Skeletal muscle tissue (tissue), 4 donors: ENCODE results near the gene ALOX15B. TPM values are rescaled to one million over a fixed set of nuclear protein-coding genes. Genes with fewer than 3 reads are reported as not detected.
A peak's percentile ranks its signal among the peaks of the same experiment; 100 is the strongest.

Experiments used
- H3K27ac ChIP-seq: one replicate; pipeline ENCODE4 v1.7.0; 2013; ENCODE audit warnings: mild to moderate bottlenecking, low read depth, low read length, inconsistent platforms
- H3K27me3 ChIP-seq, 3 donors: one replicate each; pipeline ENCODE4 v1.7.0; 2013; ENCODE audit warnings: low read length in 3 of 3; ENCODE audit not compliant: control insufficient read depth in 3 of 3, insufficient read depth in 3 of 3
- H3K36me3 ChIP-seq, 3 donors: one replicate each; pipeline ENCODE4 v1.7.0; 2013; ENCODE audit warnings: low read length in 3 of 3; ENCODE audit not compliant: control insufficient read depth in 3 of 3, insufficient read depth in 3 of 3
- H3K4me1 ChIP-seq, 3 donors: one replicate each; pipeline ENCODE4 v1.7.0; 2013; ENCODE audit warnings: low read length in 3 of 3, mild to moderate bottlenecking in 3 of 3; ENCODE audit not compliant: control insufficient read depth in 3 of 3, insufficient read depth in 3 of 3
- H3K4me3 ChIP-seq, 3 donors: one replicate each; pipeline ENCODE4 v1.7.0; 2013; ENCODE audit warnings: low read length in 3 of 3
- H3K9ac ChIP-seq, 3 donors: one replicate each; pipeline ENCODE4 v1.7.0; 2013; ENCODE audit warnings: low read length in 3 of 3, mild to moderate bottlenecking in 3 of 3, moderate library complexity in 2 of 3, low read depth in 1 of 3
- H3K9me3 ChIP-seq, 3 donors: one replicate each; pipeline ENCODE4 v1.7.0; 2013; ENCODE audit warnings: low read length in 3 of 3; ENCODE audit not compliant: control insufficient read depth in 3 of 3
- total RNA-seq: library from RNA; depleted of rRNA; stranded (reverse); fragments of >200 nt; gene quantifications from one replicate; pipeline ENCODE4 v1.2.3, GENCODE V29; 2014
- donor health status: Osteomylitis.

The ALOX15B gene
- total RNA-seq, 1 donor from 2014 or later, result 0.52 TPM

- Histone ChIP-seq H3K36me3 (no peaks in the 10 kb centered on the region), H3K9me3 (no peaks in the 10 kb centered on the region), H3K27me3 (peaks cover 38 to 42% (median 41%) of the 10 kb centered on the region in 3 donors), H3K9ac (no peak overlapping the region), H3K4me3 (no peak overlapping the region), H3K27ac (no peak overlapping the region), H3K4me1 (peaks cover 8 to 19% (median 15%) of the 10 kb centered on the region in 3 donors)
Measured at GRCh38 chr17:8068736-8069586, 30.1 kb downstream of the ALOX15B start.

GRCh38 chr17:8069587-8069860 is 30.7 kb downstream of the ALOX15B start:
- Histone ChIP-seq H3K9ac (no peak overlapping the region), H3K27ac (no peak overlapping the region), H3K9me3 (no peaks in the 10 kb centered on the region), H3K4me3 (no peak overlapping the region), H3K27me3 (peaks cover 40 to 44% (median 42%) of the 10 kb centered on the region in 3 donors), H3K36me3 (no peaks in the 10 kb centered on the region), H3K4me1 (peaks cover 8 to 21% (median 16%) of the 10 kb centered on the region in 3 donors)

GRCh38 chr17:8071496-8071895 is 32.6 kb downstream of the ALOX15B start:
- H3K9me3 ChIP-seq, result no peaks in the 10 kb centered on the region
- peaks cover 56 to 59% (median 59%) of the 10 kb centered on the region in 3 donors for H3K27me3 ChIP-seq
- no peak overlapping the region for H3K27ac ChIP-seq
- H3K4me3 ChIP-seq, result no peak overlapping the region
- no peaks in the 10 kb centered on the region for H3K36me3 ChIP-seq
- H3K9ac ChIP-seq, result no peak overlapping the region
- peaks cover 8 to 21% (median 16%) of the 10 kb centered on the region in 3 donors for H3K4me1 ChIP-seq

GRCh38 chr17:8072341-8072728 is 33.5 kb downstream of the ALOX15B start:
- H3K27me3 ChIP-seq, result peaks cover 59 to 67% (median 66%) of the 10 kb centered on the region in 3 donors
- H3K4me3 ChIP-seq, result no peak overlapping the region
- no peaks in the 10 kb centered on the region for H3K9me3 ChIP-seq

GRCh38 chr17:8072729-8073461 is 34.0 kb downstream of the ALOX15B start:
- H3K27me3 ChIP-seq, result peaks cover 64 to 72% (median 71%) of the 10 kb centered on the region in 3 donors
- H3K9ac ChIP-seq, result no peak overlapping the region
- H3K4me3 ChIP-seq, result peak overlapping the region in 1 of 3 donors; percentile 6
- H3K9me3 ChIP-seq, result no peaks in the 10 kb centered on the region
- H3K27ac ChIP-seq, result no peak overlapping the region
- H3K4me1 ChIP-seq, result peaks cover 8 to 21% (median 16%) of the 10 kb centered on the region in 3 donors
- no peaks in the 10 kb centered on the region for H3K36me3 ChIP-seq

More at GRCh38 chr17:8072341-8072728, 33.5 kb downstream of the ALOX15B start:
- no peak overlapping the region for H3K9ac ChIP-seq
- no peaks in the 10 kb centered on the region for H3K36me3 ChIP-seq
- peaks cover 8 to 21% (median 16%) of the 10 kb centered on the region in 3 donors for H3K4me1 ChIP-seq
- H3K27ac ChIP-seq, result no peak overlapping the region

GRCh38 chr17:8073627-8074484 is 35.0 kb downstream of the ALOX15B start:
- H3K9ac ChIP-seq, result no peak overlapping the region
- peak overlapping the region in 2 of 3 donors; percentile 35 to 46 for H3K4me3 ChIP-seq
- no peak overlapping the region for H3K27ac ChIP-seq
- H3K4me1 ChIP-seq, result peaks cover 8 to 21% (median 16%) of the 10 kb centered on the region in 3 donors
- H3K27me3 ChIP-seq, result peaks cover 70 to 78% (median 77%) of the 10 kb centered on the region in 3 donors
- no peaks in the 10 kb centered on the region for H3K36me3 ChIP-seq
- H3K9me3 ChIP-seq, result no peaks in the 10 kb centered on the region

GRCh38 chr17:8074554-8074953 is 35.7 kb downstream of the ALOX15B start:
- no peak overlapping the region for H3K27ac ChIP-seq
- H3K36me3 ChIP-seq, result no peaks in the 10 kb centered on the region
- peaks cover 8 to 23% (median 18%) of the 10 kb centered on the region in 3 donors for H3K4me1 ChIP-seq
- no peaks in the 10 kb centered on the region for H3K9me3 ChIP-seq
- peaks cover 74 to 83% (median 81%) of the 10 kb centered on the region in 3 donors for H3K27me3 ChIP-seq
- no peak overlapping the region for H3K9ac ChIP-seq
- no peak overlapping the region for H3K4me3 ChIP-seq

- no peak overlapping the region for H3K4me3 ChIP-seq
- no peaks in the 10 kb centered on the region for H3K9me3 ChIP-seq
Measured at GRCh38 chr17:8075081-8075480, 36.2 kb downstream of the ALOX15B start.

GRCh38 chr17:8075574-8076342 is 36.9 kb downstream of the ALOX15B start:
- Histone ChIP-seq H3K27ac (no peak overlapping the region), H3K36me3 (no peaks in the 10 kb centered on the region), H3K4me3 (no peak overlapping the region), H3K9me3 (no peaks in the 10 kb centered on the region), H3K4me1 (peaks cover 13 to 33% (median 26%) of the 10 kb centered on the region in 3 donors), H3K27me3 (peaks cover 74 to 88% (median 84%) of the 10 kb centered on the region in 3 donors), H3K9ac (no peak overlapping the region)

More at GRCh38 chr17:8075081-8075480, 36.2 kb downstream of the ALOX15B start:
- H3K9ac ChIP-seq, result no peak overlapping the region
- peaks cover 10 to 27% (median 23%) of the 10 kb centered on the region in 3 donors for H3K4me1 ChIP-seq
- H3K36me3 ChIP-seq, result no peaks in the 10 kb centered on the region
- H3K27ac ChIP-seq, result no peak overlapping the region
- H3K27me3 ChIP-seq, result peaks cover 74 to 86% (median 81%) of the 10 kb centered on the region in 3 donors
